ENCODE data around the gene RUBCN.

The RUBCN gene

DNA sequence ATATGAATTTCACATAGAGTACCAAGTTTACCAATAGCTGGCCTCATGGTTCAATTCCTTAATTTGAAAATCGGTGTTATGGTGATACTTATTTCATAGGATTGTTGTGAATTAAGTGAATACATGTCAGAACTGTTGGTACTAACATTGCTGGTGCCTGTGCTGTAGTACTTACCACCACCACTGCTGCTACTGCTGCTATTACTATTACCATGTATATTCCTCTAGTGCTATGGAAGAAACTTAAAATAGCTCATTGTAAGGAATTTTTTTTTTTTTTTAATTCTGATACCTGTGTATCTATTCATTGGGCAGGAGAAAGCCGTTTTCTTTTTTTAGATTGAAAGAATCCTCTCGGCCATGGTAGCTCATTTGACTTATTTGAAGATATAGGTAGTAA lies 16.6 kb upstream of the RUBCN start:
- no peak overlapping the region for H3K27ac ChIP-seq
- no peak for TF ChIP-seq ZFX (IDR thresholded peaks at IDR 0.05)
- TF ChIP-seq, protein P1, sequence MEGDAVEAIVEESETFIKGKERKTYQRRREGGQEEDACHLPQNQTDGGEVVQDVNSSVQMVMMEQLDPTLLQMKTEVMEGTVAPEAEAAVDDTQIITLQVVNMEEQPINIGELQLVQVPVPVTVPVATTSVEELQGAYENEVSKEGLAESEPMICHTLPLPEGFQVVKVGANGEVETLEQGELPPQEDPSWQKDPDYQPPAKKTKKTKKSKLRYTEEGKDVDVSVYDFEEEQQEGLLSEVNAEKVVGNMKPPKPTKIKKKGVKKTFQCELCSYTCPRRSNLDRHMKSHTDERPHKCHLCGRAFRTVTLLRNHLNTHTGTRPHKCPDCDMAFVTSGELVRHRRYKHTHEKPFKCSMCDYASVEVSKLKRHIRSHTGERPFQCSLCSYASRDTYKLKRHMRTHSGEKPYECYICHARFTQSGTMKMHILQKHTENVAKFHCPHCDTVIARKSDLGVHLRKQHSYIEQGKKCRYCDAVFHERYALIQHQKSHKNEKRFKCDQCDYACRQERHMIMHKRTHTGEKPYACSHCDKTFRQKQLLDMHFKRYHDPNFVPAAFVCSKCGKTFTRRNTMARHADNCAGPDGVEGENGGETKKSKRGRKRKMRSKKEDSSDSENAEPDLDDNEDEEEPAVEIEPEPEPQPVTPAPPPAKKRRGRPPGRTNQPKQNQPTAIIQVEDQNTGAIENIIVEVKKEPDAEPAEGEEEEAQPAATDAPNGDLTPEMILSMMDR (conservative IDR thresholded peaks at IDR 0.05): no peak; the same call in 1 of the 2 replicates

DNA sequence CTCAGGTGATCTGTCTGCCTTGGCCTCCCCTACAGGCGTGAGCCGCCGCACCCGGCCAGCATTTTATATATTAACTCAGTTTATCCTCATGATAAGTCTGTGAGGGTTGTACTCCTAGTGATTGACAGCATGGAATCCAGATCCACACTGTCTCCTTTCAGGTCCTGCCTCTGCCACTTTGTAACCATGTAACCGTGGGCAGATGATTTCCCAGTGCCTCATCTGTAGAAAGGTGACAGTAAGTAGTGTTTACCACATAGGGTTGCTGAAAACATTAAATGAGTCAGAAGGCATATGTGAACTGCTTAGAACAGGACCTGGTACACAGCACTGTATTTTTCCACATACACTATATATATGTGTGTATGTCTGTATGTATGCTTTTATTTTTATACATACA lies 15.4 kb upstream of the RUBCN start:
- TF ChIP-seq ZFX (IDR thresholded peaks at IDR 0.05): no peak
- TF ChIP-seq, protein P1 (conservative IDR thresholded peaks at IDR 0.05): no peak
- H3K27ac ChIP-seq: no peak overlapping the region

DNA sequence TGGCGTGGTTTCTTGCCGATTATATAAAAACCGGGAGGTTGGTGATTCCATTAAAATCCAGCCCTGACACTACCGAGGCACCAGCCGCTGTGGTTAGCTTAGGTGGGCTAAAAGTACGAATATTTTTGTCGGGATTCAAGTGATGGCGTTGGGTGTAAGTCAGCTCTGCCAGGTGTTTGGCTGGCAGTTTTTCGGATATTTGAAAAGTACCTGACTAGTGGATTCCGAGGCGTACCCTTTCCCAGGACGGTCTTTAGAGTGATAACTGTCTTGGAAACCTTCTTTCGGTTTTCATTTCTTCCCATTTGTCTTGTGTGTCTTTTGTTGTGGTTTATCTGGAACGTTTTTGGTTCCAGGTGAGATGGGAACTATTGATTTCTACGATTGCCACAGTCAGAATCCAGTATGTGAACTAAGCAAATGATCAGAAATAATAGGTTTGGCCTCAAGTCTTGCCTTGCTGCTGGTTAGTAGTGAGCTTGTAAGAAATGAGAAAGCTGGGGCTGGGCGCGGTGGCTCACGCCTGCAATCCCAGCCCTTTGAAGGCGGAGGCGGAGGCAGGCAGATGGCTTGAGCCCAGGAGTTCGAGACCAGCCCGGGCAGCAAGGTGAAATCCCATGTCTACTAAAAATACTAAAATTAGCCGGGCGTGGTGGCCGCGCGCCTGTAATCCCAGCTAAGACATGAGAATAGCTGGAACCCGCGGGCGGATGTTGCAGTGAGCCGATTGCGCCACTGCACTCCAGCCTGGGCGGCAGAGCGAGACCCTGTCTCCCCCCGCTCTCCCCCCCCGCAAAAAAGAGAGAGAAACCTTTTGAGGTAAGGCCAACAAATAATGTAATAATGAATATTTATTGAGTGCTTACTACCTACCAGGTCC lies 14.4 kb upstream of the RUBCN start:
- H3K27ac ChIP-seq: peak overlapping the region; percentile 77
- TF ChIP-seq, protein P1 (conservative IDR thresholded peaks at IDR 0.05): no peak
- no peak for TF ChIP-seq ZFX (IDR thresholded peaks at IDR 0.05)

DNA sequence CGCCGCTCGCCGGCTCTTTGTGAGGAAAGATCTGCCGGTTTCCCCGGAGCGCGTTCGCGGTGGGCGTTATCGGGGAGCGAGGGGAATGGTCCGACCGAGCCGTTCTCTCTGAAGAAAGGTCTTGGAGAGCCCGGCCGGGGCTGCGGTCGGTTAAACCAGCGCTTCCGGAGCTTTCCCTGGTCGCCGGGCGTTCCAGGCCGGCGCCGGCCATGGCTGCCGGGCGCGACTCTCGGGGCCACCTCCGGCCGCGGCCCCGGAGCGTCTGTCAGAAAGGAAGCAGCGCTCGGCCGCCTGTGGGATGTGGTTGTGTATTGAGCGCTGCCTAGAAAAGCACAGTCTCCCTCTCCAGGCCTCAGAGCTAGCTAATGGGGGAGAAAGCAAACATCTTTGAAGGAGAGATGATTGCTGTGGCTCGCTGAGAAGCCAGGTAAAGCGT lies 13.7 kb upstream of the RUBCN start:
- H3K27ac ChIP-seq: peak overlapping the region; percentile 77
- TF ChIP-seq, protein P1 (conservative IDR thresholded peaks at IDR 0.05): no peak
- TF ChIP-seq ZFX (IDR thresholded peaks at IDR 0.05): 0 out of 2 replicates have a peak, but pooled peaks have one; percentile 5

DNA sequence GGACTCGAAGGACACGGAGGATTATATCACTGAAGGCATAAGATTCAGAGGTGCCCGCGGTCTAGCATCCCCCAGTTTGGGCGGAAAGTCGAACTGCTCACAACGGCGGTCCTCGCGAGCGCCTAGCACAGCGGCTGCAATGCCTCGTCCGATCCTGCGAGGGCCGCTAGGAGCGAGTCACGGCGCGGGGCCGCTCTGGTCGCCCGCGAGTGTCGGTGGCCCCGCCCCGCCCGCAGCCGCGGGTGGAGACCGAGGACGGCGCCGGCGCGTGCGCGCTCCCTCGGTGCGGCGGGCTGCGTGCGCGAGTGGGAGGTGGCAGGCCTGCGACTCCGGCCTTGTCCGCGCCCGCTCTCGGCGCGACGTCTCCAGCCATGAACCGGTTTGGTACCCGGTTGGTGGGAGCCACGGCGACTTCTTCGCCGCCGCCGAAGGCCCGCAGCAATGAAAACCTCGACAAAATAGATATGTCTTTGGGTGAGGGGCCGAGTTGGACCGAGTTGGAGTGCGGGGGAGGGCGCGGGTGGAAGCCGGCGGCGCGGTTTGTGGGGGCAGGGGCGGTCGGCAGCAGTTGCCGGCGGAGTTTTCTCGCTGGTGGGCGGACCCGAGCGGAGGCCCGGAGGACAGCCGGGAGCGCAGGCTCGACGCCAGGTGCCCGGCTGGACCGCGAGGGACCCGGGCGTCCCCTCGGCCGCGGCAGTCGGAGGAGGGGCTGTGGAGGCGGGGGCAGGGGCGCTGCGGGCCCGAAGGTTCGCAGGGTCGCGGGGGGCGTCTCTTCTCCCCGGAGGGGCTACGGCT lies 13.1 kb upstream of the RUBCN start, which contains the start of gene FYTTD1:
Gene FYTTD1, plus strand, starts transcription at position 283 of the 795 bp plus-strand sequence. Its CDS starts 89 bp downstream, at position 372.
- TF ChIP-seq, protein P1 (conservative IDR thresholded peaks at IDR 0.05): peak; percentile 74
- peak; percentile 89 for TF ChIP-seq ZFX (IDR thresholded peaks at IDR 0.05)
- H3K27ac ChIP-seq: peak within 1 kb of the TSS; percentile 77

DNA sequence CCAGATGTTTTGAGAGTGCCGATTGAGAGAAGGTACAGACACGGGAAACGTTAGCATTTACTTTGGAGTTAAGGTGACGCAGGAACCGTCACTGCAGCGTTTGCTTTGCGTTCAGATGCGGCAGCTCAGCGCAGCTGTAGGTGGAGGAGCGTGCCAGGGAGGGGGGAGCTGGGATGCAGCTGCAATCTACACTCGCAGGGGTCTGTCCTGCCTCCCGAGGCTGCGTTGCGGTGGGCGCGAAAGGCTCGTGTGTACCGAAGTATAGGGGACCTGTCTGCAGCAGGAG lies 12.6 kb upstream of the RUBCN start:
- peak overlapping the region; percentile 77 for H3K27ac ChIP-seq
- TF ChIP-seq, protein P1 (conservative IDR thresholded peaks at IDR 0.05): no peak
- TF ChIP-seq ZFX (IDR thresholded peaks at IDR 0.05): no peak
